ENCODE measurements around the gene KDM4B. TPM values are rescaled to one million over a fixed set of nuclear protein-coding genes. Genes with fewer than 3 reads are reported as not detected.
A peak's percentile ranks its signal among the peaks of the same experiment; 100 is the strongest.

KDM4B gene
- total and polyA plus RNA-seq, 9 of the 15 experiments (the other 6 are each of a cell fraction or from before 2014, with no cell fraction given), result 0.21 to 29.9 (median 7.3) TPM

DNA sequence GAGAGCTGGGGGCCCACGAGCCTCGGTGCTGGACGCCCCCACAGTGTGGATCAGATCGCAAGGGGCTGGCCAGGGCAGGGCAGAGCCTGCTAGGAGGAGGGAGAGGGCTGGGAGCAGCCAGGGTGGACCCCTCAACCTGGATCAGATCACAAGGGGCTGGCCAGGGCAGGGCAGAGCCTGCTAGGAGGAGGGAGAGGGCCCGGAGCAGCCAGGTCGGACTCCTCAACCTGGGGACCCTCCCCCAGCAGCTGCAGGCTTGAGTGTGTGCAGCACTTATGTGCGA lies 126.6 kb downstream of the KDM4B start (continued):
- no peak for TF ChIP-seq ZNF79 (CRISPR knock-in tag; IDR thresholded peaks at IDR 0.05; ENCODE audit: low read depth)
- TF ChIP-seq DIDO1 (tag; IDR thresholded peaks at IDR 0.05; ENCODE audit: low read depth), result no peak
- TF ChIP-seq ZNF282 (CRISPR knock-in tag; IDR thresholded peaks at IDR 0.05), result no peak
- TF ChIP-seq SMARCB1 (IDR thresholded peaks at IDR 0.05; ENCODE audit: insufficient read length, low read depth), result no peak
- TF ChIP-seq SAFB2 (IDR thresholded peaks at IDR 0.05; ENCODE audit: borderline replicate concordance, low read depth, low read length, severe bottlenecking), result no peak

DNA sequence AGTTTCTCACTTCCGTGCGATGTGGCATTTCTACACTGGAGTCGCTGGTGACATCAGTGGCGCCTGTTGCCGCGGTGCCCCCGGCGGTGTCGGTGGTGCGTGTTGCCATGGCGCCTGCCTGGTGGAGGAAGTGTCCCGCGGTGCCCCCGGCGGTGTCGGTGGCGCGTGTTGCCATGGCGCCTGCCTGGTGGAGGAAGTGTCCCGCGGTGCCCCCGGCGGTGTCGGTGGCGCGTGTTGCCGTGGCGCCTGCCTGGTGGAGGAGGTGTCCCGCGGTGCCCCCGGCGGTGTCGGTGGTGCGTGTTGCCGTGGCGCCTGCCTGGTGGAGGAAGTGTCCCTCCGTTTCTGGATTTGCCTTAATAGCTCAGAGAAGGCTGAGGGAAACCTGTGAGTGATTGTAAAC lies 127.6 kb downstream of the KDM4B start:
- no peak for FAIRE-seq
- CTCF ChIA-PET (ENCODE audit: low intra/inter-chr PET ratio), result no interaction called here
- Histone ChIP-seq H3K36me3 (ENCODE audit: control insufficient read depth, insufficient read depth, low read length) (peaks cover 8% of the 10 kb centered on the region; the same call in 2 of the 3 replicates), H3K4me2 (ENCODE audit: insufficient read depth, low read length) (no peak overlapping the region), H3K4me3 (no peak overlapping the region), H3K9me3 (replicated peaks; ENCODE audit: control insufficient read depth, insufficient read depth, low read depth, low read length) (peaks cover 15% of the 10 kb centered on the region), H3K9me1 (ENCODE audit: control insufficient read depth, insufficient read depth, low read length) (peaks cover 6% of the 10 kb centered on the region), H3K27me3 (ENCODE audit: control insufficient read depth in 2 of 2, insufficient read depth in 2 of 2, low read length in 2 of 2) (no peaks in the 10 kb centered on the region), H3K4me1 (replicated peaks in 1 of 2; ENCODE audit: control insufficient read depth in 2 of 2, insufficient read depth in 2 of 2, low read length in 2 of 2) (peaks cover 24 to 43% of the 10 kb centered on the region in 2 experiments), H3K9ac (ENCODE audit: insufficient read depth in 1 of 2, low read depth in 2 of 2, low read length in 2 of 2) (no peak overlapping the region), H3K79me2 (ENCODE audit: control insufficient read depth, insufficient read depth, low read length) (peaks cover 21% of the 10 kb centered on the region; the same call in 2 of the 3 replicates), H2AFZ (ENCODE audit: low read depth, low read length) (no peak overlapping the region), H3K27ac (ENCODE audit: extremely low read depth, low read depth, low read length) (no peak overlapping the region; the same call in 2 of the 3 replicates), H4K20me1 (replicated peaks; ENCODE audit: control insufficient read depth, insufficient read depth, low read length) (no peaks in the 10 kb centered on the region)
- DNase-seq (ENCODE audit: extremely low read depth in 1 of 4, low spot score in 3 of 4), result no peak
- POLR2A ChIA-PET, result interaction anchor here (0.6 kb wide), 1 partner anchor 701 kb away, joined by 3 read pairs; no protein-coding TSS in a partner anchor
- intact Hi-C loops (cut with micrococcal nuclease) (no loop called here), in situ Hi-C loops (cut with MboI) (no loop called here)
- TF ChIP-seq ZBTB33 (CRISPR knock-in tag; IDR thresholded peaks at IDR 0.05), result peak; percentile 90
- TF ChIP-seq STAT5B (CRISPR knock-in tag; IDR thresholded peaks at IDR 0.05), result no peak
- no peak for ATAC-seq
- 92% methylated on average over 15 of the region's 37 CpGs for WGBS (ENCODE audit: insufficient coverage, low coverage, missing lambda C conversion rate)
- no TSS peak for BruUV-seq (replicated peaks)
